Ovary (tissue), 3 donors: ENCODE measurements around the gene PRKCI.

ENCODE experiments used
- CTCF ChIP-seq, 3 donors: fragments of 450-650 bp in 2 of 3; fragments of 200-600 bp in 1 of 3; IDR thresholded peaks; one replicate each; pipeline versions ENCODE4 v1.5.1 to v1.8.0; 2016 to 2022; ENCODE audit warnings: antibody characterized with exemption in 3 of 3, mild to moderate bottlenecking in 1 of 3
- EP300 ChIP-seq: sonication (generic); formaldehyde crosslinking; IDR thresholded peaks from one replicate; pipeline ENCODE4 v1.6.1; 2017; ENCODE audit warnings: antibody characterized with exemption
- donor health status: DM: no; HTN: no; CAD: no.

- TF ChIP-seq CTCF (IDR thresholded peaks at IDR 0.05), result no peak
- TF ChIP-seq EP300, result no peak
Measured at GRCh38 chr3:170179432-170179831, 42.8 kb upstream of the PRKCI start.
